Stimulated activated CD4-positive, alpha-beta T cell treated with anti-CD3 and anti-CD28 coated beads, Interleukin-4, amount 100 ng/mL, for 4 hours (primary cell): ENCODE results near the gene SSTR3.
A peak's percentile ranks its signal among the peaks of the same experiment; 100 is the strongest.
"Not testable (repeated sequence)": the region's sequence is repeated elsewhere in the genome, so short reads cannot be mapped to it uniquely, and the experiment has no call there.

Experiments
- DNase-seq, 2 experiments: peaks; one replicate each; pipeline ENCODE4 v3.0.0-alpha.2; 2020

The SSTR3 gene

DNA sequence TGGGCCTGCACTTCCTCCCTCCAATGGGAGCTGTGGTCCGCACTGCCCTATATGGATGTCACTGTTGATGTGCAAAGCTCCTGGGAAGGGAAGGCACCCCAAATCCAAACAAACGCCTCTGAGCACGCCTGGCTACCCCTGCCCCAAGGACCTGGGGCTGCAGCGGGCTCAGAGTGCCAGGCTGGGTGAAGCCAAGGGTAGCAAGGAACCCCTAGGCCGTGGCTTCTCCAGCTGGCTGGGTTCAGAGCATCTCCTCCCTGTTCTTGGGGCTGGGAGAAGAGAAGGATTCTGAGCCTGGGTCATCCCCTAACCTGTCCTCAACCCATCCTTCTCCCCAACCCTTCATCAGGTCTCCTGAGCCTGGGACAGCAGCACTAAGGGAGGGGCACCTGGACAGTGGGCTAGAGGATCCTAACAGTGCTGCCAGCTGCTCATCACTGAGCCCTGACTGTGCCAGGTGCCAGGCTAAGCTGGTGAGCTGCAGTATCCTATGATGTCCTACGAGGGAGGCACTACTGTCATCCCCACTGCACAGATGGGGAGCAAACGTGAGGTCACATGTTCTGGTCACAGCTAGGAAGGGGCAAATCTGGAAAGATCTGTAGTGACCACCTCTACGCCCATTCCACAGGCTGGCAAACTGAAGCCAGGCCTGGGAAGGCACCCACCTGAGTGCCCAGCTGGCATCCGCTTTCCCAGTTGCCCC is 3.0 kb downstream of the SSTR3 start:
- DNase-seq = no peak

DNA sequence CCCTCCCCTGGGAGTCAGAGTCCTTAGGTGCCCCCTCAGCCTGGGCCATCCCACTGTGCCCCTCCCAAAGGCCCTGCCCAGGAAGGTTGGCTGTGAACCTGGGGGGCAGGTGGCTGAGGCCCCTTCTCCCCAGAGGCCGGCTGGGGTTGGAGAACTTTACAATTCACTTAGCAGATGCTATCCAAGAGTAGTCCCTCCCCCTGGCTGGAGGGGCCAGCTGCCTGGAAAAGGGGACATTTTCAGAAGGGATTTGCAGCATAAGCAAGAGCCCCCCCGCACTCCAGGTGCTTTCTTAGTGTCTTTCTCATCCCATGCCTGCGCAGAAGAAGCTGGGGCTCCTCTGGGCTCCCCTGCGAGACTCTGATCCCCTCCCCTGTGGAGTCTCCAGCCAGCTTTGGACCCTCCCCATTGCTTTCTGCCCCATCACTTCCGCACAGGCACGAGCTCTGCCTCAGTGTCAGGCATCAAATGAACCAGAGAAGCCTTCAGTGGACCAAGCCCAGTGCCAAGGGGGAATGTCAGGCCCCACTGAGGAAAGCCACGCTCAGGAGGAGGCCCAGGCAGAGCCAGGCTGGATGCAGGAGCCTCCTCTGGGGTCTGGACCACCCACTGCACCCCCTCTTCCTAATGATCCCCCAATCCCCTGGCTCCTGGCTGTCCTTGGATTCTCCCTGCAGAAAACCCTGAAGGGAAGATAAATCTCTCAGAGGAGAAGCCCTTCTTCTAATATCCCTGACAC is 3.7 kb downstream of the SSTR3 start:
- DNase-seq = no peak

DNA sequence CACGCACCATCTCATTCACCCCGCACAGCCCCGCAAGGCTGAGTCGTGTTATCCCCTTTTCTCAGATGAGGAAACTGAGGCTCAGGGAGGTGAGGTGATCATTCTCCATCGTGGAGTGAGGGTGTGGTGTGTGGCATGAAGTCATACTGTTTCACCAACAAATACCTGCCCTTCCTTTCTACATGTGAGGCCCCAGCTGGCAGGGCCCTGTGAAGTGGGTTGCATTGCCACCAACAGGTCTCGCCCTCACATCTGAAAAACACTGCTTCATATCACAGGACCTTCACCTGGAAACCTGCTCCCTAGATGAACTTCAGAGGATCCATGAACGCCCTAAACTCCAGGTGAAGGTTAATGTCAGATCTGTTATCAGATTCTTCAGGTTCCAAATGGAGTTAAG is 4.3 kb downstream of the SSTR3 start:
- no peak for DNase-seq

DNA sequence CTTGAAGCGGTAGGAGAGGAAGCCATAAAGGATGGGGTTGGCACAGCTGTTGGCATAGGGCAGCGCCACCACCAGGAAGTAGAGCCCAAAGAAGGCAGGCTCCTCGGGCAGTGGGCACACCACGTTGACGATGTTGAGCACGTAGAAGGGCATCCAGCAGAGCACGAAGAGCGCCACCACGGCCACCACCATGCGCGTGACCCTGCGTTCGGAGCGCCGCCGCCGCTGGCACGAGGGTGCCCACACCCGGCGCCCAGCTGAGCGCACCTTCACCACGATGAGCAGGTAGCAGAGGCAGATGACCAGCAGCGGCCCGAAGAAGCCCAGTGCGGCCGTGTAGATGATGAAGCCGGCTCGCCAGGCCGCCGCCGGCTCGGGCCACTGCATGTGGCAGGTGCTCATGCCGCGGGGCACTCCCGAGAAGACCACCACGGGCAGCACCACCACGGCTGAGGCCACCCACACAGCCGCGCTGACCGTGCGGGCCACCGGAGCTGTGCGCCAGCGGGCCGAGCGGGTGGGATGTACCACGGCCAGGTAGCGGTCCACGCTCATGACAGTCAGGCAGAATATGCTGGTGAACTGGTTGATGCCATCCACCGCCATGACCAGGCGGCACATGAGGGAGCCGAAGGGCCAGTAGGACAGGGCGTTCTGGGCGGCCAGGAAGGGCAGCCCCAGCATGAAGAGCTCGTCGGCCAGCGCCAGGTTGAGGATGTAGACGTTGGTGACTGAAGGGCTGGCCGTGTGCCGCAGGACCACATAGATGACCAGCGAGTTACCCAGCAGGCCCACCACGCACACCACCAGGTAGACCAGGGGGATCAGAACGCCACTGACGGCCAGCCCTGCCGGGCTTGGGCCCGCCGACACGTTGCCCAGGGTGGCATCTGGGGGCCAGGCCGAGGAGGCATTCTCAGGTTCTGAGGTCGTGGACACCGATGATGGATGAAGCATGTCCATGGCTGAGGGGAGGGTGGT is 5.1 kb downstream of the SSTR3 start:
- no peak for DNase-seq

DNA sequence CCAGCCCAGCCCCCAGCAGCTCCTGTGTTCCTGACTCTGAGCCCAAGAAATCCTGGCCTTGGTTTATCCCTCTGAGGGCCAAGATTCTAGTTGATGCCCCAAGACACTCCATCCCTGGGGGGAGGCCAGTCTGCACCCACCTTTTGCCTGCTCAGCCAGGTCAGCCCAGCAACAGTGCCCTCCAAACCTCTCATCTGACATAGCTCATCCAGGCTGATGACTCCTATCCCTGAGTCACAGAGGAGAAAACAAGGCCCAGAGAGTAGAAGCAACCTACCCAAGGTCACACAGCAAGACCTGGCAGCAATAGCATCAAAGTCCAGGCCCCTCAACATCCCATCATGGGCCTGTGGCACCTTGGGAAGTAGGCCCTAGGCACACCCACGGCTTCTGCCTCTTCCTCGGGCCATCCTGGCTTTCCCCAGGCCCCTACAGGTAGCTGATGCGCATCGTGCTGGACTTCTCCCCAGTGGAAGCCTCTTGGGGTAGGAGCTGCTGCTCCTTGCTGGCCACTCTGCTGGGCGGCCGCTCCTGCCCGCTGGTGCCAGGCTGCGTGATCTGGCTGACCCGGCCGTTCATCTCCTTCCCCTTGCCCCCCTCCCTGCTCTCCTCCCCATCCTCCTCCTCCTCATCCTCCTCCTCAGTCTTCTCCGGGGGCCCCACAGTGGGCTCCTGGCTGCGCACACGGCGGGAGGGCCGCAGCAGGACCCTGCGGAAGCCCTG is 6.0 kb downstream of the SSTR3 start:
- no peak for DNase-seq

DNA sequence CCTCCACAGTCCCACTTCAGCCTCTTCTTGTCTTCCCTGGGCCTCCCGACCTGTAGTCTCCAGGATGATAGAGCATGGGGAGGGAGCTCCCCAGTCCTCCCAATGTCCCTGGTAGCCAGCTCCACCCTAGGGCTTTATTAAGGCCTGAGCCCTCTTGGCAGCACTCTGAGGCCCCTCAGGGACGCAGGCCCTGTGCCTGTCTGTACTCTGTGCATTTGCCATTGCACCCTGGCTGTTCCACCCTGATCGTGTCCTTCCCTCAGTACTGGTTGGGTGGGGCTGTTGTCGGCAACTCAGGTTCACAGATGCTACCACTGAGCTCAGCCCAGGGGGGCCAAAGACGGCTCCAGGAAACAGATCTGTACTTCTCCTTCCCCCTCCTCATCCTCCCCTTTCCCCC is 7.2 kb downstream of the SSTR3 start:
- DNase-seq = no peak

DNA sequence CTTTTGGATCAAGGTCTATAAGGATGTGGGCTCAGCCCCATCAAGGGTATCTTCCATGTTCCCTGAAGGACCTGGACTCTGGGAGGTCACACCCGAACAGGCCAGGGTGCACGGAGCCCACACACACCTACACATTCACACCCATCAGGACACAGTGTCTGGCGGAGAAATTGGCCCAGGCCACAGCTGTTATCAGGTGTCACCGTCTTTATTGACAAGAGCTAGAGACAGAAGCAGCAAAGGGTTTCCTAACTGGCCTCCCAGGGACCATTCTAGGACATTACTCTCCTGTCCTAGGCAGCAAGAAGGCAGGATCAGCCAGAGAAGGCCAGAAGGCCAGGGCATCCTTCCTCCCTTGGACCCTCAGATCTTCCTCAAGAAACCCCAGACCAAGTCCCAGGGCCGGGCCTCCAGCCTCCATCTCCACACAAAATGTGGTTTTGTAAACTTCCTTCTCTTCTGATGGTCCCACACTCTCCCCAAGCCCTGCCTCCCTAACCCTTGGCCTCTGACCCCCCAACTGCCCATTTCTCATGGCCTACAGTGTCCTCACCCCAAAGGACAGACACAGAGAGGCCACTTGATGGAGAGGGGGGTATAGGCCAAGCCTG is 8.1 kb downstream of the SSTR3 start:
- DNase-seq = no peak

DNA sequence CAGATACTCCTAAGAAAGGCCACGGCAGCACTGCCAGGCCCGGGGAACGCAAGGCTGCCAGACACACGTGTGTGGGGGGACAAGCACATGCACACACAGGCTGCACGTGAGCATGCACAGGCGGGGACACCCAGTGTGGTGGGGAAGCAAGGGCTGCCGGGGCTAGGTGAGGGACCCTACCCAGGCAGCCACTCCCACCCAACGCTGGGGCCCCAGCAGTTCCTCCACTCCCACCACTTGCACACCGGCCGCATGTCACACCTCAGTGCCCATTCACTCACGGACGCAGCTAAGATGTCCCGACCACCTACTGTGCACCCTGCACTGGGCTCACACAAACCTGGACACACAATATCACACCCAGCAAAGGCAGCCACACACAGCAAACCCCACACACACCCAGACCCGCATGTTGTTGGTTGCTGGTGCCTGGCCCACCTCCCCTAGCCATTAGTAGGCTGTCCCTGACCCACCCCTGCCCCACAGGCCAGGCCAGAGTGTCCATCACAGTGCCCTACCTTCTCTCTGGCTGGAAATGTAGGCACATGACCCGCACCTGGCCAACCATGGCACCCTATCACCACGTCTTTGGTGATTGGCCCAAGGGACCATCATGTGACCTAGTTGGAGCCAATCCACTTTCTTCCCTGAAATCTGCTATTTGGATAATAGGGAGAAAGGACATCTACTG is 8.8 kb downstream of the SSTR3 start:
- DNase-seq = no peak

DNA sequence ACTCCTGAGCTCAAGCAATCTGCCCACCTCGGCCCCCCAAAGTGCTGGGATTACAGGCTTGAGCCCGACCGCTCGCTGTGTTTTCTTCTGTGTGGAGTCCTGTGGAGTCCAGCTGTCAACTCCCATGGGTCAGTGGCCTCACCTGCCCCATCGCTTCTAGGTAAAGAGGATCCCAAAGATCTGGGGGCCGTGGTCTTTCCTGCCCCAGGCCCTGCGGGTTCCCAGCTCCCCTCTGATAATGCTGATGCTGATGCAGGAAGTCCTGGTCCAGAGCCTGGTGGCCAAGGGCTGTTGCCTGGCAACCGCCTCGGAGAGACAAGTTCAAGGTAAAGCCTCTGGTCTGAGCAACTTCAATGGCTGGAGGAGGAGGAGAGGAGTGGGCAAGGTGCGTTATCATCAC is 9.6 kb downstream of the SSTR3 start:
- DNase-seq = no peak

DNA sequence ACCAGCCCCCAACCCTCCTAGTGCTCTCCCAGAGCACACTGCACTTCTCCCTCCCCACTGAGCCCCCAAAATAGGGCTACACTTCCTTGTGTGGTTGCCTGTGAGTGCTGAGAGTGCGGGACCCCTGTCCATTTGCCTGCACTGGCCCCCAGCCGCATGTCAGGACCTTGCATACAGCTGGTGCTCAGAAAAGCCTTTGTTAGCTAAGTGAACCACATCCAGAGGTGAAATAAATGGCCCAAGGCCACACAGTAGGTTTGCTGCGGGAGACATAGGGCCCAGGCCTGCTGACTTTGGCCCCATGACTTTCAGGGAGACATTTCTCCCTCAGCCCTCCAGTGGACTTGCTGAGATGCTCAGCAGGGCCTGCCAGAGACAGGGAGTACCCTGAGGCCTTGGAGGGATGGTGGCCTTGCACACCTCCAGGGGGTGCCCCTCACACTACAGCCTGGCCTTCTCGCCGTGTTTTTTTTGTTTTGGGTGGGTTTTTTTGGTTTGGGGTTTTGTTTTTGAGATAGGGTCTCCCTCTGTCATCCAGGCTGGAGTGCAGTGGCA is 10.2 kb downstream of the SSTR3 start:
- DNase-seq = no peak

DNA sequence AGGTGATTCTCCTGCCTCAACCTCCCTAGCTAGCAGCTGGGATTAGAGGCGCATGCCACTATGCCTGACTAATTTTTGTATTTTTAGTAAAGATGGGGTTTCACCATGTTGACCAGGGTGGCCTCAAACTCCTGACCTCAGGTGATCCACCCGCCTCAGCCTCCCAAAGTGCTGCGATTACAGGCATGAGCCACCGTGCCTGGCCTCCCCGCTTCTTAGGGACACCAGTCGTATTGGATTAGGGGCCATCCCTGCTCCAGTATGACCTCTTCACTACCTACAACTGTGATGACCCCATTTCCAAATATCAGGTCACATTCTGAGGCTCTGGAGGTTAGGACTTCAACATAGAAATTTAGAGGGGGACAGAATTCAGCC is 10.8 kb downstream of the SSTR3 start:
- DNase-seq = not testable (repeated sequence)

DNA sequence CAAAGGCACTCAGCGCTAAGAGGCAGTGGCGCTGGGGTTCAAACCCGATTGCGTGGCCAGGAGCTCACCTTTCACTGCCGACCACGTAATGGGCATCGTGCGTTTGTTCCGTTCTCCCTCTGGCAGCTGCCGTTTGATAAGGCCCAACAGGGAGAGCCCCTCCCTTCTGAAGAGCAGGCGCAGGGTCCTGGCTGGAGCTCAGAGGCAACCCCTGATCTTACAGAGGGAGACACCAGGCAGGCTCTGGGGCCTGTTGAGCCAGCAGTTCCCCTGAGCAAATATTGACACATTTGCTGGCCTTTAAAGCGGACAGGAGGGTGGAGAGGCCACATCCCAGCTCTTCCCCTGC is 12.5 kb downstream of the SSTR3 start:
- DNase-seq = no peak

DNA sequence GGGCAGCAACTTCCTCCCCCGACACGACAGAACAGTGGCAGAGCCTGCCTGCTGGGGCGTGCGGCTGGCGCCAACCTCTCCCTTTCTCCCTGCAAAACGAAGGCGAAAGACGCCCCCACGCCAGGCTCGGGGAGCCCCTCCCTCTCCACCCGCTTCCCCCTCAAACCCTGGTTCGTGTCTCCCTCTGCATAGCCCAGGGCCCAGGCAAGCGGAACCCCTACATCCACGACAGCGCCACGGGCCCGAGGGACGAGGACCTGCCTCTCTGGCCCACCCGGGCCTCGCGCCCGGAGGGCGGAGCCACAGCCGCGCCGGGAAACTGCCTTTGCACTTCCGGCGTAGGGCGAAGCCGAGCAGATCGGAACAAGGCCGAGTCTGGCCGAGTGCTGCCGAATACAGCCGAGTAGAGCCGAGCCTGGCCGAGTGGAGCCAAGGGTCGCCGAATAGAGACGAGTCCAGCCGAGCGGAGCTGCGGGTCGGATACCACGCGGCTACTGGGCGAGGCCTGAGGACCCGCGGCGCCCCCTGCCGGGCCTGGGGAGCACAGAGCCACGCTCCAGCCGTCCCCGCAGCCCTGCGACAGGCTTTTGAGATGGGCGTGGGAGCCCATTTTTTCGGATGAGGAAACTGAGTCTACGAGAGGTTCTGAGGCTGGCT is 13.0 kb downstream of the SSTR3 start:
- DNase-seq = peak; percentile 98 to 99

DNA sequence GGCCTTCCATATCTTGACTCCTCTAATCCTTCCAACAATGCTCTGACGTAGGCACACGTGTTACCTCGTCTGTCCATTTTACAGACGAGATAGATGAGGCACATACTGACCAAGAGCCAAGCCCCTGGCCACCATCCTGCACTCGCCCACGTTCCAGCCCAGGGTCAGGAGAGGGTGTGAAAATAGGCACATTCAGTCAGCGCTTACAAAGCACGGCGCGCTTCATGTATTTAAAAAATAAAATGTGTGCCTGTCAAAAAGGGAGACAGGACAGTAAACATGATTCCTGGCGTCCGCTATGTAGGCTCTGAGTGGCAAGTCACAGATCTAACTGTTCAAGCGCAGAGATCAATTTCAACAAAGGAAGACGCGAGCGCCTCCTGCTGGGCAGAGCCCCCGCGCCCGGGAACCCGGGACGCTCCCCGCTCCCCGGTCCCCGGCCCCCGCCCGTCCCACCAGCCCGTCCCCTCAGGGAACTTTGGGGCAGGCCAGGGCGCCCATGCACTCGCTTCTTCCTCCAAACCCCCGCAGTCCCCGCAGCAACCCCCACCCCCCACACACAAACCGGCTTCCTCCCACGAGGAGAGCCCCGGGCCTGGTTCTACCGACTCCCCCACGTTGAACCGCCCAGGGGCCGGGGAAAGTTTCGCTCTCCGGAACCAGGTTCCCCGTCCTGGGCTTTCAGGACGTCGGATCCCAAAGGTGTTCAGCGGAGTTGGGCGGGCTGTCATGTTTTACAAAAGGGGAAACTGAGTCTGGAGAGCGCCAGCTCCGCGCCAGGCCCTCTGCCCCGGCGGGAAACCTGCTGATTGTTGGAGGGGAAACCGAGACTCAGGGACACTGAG is 13.8 kb downstream of the SSTR3 start:
- DNase-seq = peak; percentile 88 to 95

DNA sequence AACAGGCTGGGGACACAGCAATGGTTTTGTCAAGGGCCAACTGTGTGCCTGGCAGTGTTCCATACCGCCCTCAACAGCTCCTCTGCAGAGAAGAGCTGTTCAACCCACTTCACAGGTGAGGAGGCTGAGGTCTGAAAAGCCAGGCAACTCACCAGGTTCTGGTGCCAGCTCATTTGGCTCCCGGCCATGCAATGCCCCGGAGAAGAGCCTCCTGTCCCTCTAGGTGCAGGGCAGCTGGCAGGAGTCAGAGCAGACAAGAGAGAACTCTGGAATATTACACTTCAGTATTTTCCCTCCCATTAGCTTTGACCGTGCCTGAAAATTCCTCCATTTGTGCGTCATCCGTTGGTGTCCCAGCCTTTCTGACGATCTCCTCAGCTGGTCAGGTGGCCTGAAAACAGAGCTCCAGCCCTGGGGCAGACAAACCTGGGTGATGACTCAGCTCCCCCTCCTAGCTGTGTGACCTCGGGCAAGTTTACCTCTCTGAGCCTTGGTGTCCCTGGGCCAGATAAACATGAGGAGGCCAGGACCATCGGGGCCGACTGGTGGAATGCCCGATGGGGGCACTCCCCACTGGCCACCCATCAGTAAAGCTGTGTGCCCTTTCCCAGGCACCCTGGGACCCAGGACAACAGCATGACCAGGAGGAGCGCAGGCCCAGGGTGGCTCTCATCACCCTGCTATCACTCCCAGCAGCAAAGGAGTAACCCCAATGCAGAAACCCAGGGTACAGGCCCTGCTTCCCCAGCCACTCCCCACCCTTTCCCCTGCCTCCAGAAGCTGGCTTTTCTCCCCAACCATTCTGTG is 14.6 kb downstream of the SSTR3 start:
- no peak for DNase-seq

DNA sequence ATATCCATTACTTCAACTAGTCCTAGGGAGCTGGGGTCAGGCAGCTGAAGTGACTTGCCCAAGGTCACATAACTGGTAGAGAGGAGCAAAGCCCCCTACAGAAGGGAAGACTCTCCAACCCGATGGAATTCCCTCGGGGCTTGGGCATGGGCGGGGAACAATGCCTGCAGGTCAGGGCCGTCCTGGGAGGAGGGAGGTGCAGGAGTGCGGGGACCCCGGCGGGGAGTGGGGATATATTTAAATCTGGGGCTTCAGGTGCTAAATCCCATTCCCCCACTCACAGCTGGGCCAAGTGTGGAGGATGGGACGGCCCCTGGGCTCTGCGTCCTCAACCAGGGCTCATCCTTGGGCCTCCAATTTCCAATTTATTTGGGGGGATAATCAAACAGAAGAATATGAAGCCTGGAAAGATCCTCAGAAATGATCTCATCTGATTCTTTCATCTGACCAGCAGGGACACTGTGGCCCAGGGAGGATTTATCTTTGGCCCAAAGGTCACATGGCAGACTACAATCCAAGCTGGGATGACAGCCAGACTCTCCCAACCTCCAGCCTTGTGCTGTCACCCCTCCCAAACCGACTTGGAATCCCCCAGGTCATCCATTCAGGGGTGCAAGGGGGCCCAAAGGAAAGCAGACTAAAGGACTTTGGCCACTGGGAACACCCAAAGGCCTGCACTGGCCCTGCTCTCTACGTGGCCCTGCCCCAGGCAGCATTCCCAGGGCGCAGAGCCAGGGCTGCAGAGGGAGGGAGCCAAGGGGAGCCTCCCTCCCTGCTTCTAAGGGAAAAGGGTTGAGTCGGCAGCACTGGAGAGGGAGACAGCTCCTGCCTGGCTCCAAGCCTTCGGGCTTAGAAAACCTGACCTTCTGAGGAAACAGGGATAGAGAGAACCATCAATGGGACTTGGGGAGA is 15.5 kb downstream of the SSTR3 start:
- DNase-seq = no peak

DNA sequence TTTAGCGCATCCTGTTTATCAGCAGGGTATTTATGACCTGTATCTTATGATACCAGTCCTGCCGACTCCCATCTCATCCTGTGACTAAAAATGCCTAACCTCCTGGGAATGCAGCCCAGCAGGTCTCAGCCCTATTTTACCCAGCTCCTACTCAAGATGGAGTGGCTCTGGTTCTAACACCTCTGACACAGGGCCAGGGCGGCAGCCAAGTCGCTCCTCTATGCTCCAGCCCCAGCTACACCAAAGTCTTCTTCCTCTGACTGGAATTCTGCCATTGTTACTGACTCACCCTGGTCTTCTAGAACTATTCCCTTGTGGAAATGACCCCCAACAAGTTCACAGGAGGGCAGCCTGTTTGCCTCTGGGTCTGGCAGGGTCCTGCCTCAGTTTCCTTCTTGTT is 16.4 kb downstream of the SSTR3 start:
- DNase-seq = no peak

DNA sequence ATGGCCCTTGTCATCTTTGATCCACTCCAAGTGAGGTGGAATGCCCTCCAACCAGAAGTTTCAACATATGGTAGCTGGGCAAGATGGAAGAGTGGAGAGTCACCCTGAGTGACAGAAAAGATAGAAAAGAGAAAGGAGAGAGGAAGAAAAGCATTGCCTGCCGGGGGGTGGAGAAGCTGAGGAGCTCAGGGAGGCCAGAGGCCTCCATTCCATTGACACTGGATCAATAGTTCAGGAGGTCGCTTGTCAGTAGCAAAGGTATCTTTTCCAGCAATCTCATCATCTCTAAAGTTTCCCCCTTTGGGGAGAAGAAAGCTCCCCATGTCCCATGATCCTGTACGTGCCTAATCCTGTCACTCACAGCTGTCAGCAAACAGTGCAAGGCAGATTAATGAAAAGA is 17.5 kb downstream of the SSTR3 start:
- DNase-seq = no peak
